Activated T-helper 1 cell treated with Interleukin-2 at 50 U/mL for 16 hours (primary cell): ENCODE measurements around the gene SOX18.

Experiments used
- DNase-seq: peaks from one replicate; pipeline ENCODE4 v3.0.0-alpha.2; 2020; ENCODE audit warnings: low read depth

SOX18 gene

GRCh38 chr20:64068386-64069208, 19.2 kb upstream of the SOX18 start:
- DNase-seq: no peak

- DNase-seq: no peak
These were observed 18.4 kb upstream of the SOX18 start for GRCh38 chr20:64067733-64068307.

- no peak for DNase-seq
These were observed 17.7 kb upstream of the SOX18 start for GRCh38 chr20:64067005-64067632.

GRCh38 chr20:64065974-64066343, 16.5 kb upstream of the SOX18 start:
- DNase-seq: peak; percentile 27

GRCh38 chr20:64065062-64065973, 15.9 kb upstream of the SOX18 start:
- no peak for DNase-seq

GRCh38 chr20:64064145-64064698, 14.8 kb upstream of the SOX18 start:
- DNase-seq: no peak

GRCh38 chr20:64063389-64064144, 14.1 kb upstream of the SOX18 start:
- DNase-seq: no peak

GRCh38 chr20:64062596-64063388, 13.4 kb upstream of the SOX18 start, which contains the start of gene TCEA2:
Gene TCEA2 (plus strand): TSS chr20:64063198. CDS start chr20:64063313, 115 bp downstream.
- DNase-seq: peak; percentile 89

- no peak for DNase-seq
These were observed 12.8 kb upstream of the SOX18 start for GRCh38 chr20:64062276-64062595.

- DNase-seq: no peak
These were observed 9.1 kb upstream of the SOX18 start for GRCh38 chr20:64058536-64058935.

GRCh38 chr20:64057628-64058498, 8.4 kb upstream of the SOX18 start:
- peak; percentile 57 for DNase-seq

- no peak for DNase-seq
These were observed 7.6 kb upstream of the SOX18 start for GRCh38 chr20:64056889-64057627.

GRCh38 chr20:64056639-64056888, 7.1 kb upstream of the SOX18 start:
- DNase-seq: no peak

GRCh38 chr20:64055893-64056638, 6.6 kb upstream of the SOX18 start:
- DNase-seq: no peak

GRCh38 chr20:64055396-64055892, 6.0 kb upstream of the SOX18 start:
- DNase-seq: no peak

GRCh38 chr20:64053841-64054661, 4.6 kb upstream of the SOX18 start:
- no peak for DNase-seq
